NCI-H774 (cell line): Measurements from ENCODE around the gene MAP3K1.
"Not testable (repeated sequence)": the region's sequence is repeated elsewhere in the genome, so short reads cannot be mapped to it uniquely, and the experiment has no call there.

Experiments
- DNase-seq: peaks from one replicate; lab custom pipeline; 2025; lab: John Stamatoyannopoulos, UW

The MAP3K1 gene

GRCh38 chr5:56814963-56815657 lies at the start of gene MAP3K1:
MAP3K1 (plus strand) TSS chr5:56815549; CDS start chr5:56815574, 25 bp downstream.
- DNase-seq: peak; percentile 83

DNA sequence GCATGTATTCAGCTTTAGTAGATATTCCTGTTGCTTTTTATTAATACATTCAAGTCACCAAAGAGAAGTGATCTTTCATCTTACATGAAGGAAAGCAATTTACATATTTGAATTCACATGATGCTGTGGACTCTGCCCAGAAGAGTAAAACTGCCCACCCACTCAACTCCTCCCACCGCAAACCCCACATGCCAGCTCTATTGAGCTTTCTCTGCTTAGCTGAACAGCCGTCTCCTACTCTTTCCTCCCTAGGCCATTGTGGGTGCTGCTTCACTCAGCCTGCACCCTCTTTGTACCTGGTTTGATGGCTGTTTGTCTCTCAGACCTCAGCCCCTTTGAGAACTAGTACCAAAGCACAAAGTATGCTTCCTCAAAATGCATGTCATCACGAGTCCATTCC lies 48.4 kb upstream of the MAP3K1 start:
- DNase-seq: no peak

DNA sequence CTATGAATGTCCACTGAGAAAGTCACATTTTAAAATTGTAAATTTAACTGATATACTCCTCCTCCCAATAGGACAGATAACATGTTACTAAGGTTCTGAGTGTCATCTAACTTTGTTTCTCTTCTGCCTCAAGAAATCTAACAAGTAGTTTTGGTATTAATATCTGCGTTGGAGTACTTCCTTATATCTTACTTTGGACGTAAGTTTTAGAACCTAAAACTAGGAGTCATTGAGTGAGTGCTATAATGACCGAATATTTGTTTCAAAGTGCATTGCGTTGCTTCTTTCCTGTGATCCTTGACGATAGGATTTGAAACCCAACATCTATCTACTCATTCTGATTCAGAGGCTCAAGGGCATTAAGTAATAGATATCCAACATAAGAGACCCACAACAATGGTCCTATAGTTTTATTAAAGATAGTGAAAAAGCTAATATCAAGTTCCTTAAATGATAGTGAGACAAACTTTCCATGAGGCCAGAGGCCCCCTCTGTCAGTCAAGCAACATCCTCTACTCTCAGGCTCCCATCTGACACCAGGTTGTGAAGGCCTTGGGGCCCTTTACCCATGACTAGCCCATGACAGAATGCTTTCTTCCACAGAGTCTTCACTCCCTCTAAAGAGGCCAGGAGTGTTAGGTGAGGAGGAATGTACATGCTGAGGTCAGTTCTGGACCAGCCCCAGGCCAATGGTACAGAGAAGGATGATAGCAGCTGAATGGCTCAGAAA lies 45.3 kb upstream of the MAP3K1 start:
- no peak for DNase-seq

GRCh38 chr5:56772767-56773166 lies 42.6 kb upstream of the MAP3K1 start:
- no peak for DNase-seq

DNA sequence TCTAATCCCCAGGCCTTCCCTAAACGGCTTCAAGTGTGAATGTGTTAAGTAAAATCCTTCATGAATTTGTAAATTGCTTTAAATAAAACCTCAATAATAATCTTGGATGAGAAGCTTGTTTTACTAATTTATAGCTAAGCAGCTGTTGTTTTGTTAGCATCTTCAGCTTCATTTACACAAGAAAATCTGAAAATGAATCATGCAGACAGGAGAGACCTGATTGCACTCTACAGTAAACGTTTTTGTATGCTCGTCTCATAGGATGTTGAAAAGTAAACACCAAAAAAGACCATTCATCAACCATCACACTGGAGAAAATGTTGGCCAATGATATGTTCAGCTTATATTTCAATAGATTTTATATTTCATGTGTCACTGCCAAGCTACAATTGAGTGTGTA lies 40.4 kb upstream of the MAP3K1 start:
- no peak for DNase-seq

DNA sequence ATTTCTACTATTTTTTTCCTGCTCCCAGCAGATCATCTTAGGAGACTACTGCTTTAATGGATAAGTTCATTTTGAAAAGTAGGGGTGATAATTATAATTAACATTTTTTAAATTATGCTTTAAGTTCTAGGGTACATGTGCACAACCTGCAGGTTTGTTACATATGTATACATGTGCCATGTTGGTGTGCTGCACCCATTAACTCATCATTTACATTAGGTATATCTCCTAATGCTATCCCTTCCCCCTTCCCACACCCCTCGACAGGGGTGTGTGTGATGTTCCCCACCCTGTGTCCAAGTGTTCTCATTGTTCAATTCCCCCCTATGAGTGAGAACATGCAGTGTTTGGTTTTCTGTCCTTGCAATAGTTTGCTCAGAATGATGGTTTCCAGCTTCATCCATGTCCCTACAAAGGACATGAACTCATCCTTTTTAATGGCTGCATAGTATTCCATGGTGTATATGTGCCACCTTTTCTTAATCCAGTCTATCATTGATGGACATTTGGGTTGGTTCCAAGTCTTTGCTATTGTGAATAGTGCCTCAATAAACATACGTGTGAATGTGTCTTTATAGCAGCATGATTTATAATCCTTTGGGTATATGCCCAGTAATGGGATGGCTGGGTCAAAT lies 39.0 kb upstream of the MAP3K1 start:
- DNase-seq: not testable (repeated sequence)

- no peak for DNase-seq
Measured at GRCh38 chr5:56783261-56783660, 32.1 kb upstream of the MAP3K1 start.

DNA sequence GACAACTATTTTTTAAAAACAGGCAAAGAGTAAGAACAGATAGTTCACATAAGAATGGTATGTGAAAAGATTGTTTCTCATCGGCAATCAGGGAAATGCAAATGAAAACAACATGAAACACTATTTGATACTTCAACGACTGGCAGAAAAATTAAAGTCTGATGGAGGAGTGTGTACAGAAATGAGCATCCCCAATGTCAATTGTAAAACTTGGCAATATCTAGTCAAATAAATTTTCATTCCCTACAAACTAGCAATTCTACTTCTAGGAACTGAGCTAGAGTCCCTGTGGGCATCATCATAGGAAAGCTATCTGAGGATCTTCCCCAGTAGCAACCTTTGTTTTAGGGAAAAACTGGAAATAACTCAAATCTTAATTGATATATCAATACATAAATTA lies 29.0 kb upstream of the MAP3K1 start:
- DNase-seq: no peak

GRCh38 chr5:56791396-56791795 lies 24.0 kb upstream of the MAP3K1 start:
- no peak for DNase-seq

DNA sequence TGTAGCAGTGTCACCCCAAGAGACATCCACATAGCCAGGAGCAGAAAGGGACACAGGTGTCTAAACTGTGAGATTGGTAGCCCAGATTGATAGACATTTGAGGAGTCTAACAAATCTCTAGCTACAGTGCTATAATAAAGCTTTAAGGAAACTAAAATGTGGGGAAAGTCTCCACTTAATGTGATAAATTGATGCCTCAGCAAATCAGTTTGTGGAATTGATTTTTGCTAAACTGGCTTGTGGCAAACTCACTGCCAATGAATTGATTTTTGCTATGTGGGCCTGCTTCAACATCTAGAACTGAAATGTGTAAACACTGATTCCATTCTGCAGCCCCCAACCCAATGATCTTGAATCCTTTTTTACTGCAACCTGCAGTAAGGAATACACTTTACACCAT lies 16.8 kb upstream of the MAP3K1 start:
- DNase-seq: no peak

GRCh38 chr5:56800186-56800585 lies 15.2 kb upstream of the MAP3K1 start:
- no peak for DNase-seq

DNA sequence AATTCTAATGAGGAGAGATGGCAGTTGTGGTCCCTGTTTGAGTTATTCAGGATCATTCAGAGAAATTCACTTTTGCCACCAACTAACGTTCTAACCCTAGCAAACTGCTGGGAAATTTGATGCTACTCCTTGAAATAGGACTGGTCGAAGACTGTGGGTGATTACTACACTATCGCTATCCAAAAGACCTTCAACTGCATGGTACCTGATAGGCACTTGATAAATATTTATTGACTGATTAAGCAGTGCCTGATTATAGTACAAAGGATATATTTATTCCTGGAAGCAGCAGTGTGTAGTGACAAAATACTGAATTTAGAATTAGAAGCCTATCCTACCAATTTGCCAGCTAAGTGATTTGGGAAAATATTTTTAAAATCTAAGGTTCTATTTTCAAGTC lies 14.1 kb upstream of the MAP3K1 start:
- no peak for DNase-seq

- no peak for DNase-seq
Measured at GRCh38 chr5:56802205-56802604, 13.1 kb upstream of the MAP3K1 start.

- DNase-seq: no peak
Measured at GRCh38 chr5:56803025-56803424, 12.3 kb upstream of the MAP3K1 start.

DNA sequence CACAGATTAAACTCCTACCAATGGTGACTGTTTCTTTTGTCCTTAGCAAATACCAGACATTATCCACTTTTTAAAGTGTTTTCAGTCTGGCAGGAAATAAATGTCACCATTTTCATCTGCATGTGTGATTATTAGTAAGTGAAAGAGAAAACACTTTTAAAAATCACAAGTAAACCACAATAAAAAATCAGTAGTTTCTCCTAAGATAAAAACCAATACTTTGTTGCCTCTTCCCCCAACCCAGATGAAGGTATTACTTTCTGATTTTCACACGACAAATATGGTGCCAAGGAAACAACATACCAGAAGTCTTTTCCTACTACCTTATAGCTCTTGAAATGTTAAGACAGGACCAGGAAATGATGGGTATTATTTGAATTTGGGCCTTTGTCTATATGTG lies 11.5 kb upstream of the MAP3K1 start:
- DNase-seq: no peak

- DNase-seq: no peak
Measured at GRCh38 chr5:56807679-56808078, 7.7 kb upstream of the MAP3K1 start.

- DNase-seq: no peak
Measured at GRCh38 chr5:56808211-56808610, 7.1 kb upstream of the MAP3K1 start.

DNA sequence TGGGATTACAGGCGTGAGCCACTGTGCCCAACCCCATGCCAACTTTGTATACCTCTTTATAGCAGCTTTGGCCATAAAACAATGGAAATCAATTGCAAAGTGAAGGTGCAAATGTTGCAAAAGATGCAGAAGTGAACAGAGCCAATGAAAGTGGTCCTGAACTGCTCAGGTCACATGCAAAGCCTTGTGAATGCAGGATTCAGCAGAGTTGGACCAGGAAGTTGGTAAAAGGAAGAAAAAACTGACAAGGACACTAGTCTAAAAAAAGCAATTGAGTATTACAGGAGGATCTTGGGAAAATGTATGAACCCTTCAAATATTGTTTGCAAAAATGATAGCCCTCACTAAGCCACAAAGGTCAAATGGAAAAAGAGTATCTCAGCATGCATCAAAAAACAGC lies 4.5 kb upstream of the MAP3K1 start:
- no peak for DNase-seq

- no peak for DNase-seq
Measured at GRCh38 chr5:56812110-56812509, 3.2 kb upstream of the MAP3K1 start.

GRCh38 chr5:56813302-56813701 lies 2.0 kb upstream of the MAP3K1 start:
- no peak for DNase-seq

DNA sequence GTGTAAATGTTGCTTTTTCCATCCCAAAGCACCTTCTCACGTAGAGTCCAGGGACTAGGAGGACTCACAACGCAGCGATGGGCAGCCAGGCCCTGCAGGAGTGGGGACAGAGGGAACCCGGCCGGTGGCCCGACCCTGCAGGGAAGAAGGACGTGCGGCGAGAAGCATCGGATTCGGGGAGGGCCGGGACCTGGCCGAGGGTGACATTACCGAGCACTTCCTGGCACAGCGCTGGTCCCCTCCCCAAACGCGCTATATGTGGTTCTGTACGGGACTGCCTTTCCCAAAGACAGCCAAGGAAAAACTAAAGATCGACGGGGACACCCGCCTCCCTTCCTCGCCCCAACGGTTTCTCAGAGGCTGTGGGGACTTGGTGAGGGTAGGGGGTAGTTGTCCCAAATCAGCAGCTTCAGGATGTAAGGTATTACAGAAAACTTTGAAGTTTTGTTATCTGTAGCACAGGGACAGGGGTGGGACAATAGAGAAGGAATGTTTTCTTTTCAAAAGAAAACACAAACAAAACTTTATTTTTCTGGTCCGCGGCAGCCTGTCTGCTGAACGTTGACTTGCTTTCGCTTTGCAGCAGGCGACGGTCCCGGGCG lies 887 bp upstream of the MAP3K1 start:
- DNase-seq: no peak

DNA sequence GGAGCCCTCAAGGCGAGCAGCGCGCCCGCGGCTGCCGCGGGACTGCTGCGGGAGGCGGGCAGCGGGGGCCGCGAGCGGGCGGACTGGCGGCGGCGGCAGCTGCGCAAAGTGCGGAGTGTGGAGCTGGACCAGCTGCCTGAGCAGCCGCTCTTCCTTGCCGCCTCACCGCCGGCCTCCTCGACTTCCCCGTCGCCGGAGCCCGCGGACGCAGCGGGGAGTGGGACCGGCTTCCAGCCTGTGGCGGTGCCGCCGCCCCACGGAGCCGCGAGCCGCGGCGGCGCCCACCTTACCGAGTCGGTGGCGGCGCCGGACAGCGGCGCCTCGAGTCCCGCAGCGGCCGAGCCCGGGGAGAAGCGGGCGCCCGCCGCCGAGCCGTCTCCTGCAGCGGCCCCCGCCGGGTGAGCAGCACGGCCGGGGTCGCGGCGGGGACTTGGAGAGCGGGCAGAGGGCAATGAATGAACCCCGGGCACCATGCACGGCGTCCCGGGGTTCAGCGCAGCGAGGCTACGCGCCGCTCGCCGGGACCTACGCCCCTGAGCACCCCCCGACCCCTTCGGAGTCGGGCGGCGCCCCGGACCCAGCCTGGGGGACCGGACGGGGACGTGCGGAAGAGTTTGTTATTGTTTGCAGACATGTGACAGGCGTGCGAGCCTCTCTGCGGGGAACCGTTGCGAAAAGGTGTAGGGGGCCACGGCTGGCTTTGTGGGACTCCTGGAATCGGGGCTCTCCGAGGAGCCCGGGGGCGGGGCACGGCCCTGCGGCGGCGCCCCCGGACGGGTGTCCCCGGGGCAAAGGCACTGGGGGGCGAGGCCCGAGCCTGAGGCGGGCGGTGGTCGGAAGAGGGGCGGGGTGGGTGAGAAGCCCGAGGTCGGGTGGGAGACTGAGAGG lies 553 bp downstream of the MAP3K1 start:
- DNase-seq: peak; percentile 58
